GM12878 (cell line): ENCODE data around the gene IRAK3. TPM values are rescaled to one million over a fixed set of nuclear protein-coding genes. Genes with fewer than 3 reads are reported as not detected.

Source experiments
- ATAC-seq: fragments of 200-7000 bp; cut with Tn5 transposase; 3 replicates; pipeline ENCODE4 v1.9.1; 2020; ENCODE audit warnings: mild to moderate bottlenecking, moderate library complexity
- BruUV-seq: library from RNA; stranded (reverse); fragments of 400-500 nt; replicated peaks from 2 replicates; lab custom pipeline; 2021; lab: Mats Ljungman, UMichigan
- CTCF ChIA-PET: fragments of 300-600 bp; sonication (Branson Sonifier 250); formaldehyde crosslinking; extraction: SDS; loops from one replicate; lab custom pipeline; 2021; ENCODE audit warnings: inconsistent platforms; lab: Yijun Ruan, JAX
- POLR2A ChIA-PET: fragments of 350-600 bp; formaldehyde crosslinking; extraction: SDS; loops from one replicate; lab custom pipeline; 2021; ENCODE audit warnings: inconsistent platforms; lab: Charles Lee
- RAD21 ChIA-PET: fragments of 300-600 bp; sonication (Branson Sonifier 250); formaldehyde crosslinking; loops from one replicate; lab custom pipeline; 2023; ENCODE audit warnings: antibody characterized with exemption; ENCODE audit not compliant: unreplicated experiment; lab: Charles Lee
- SMC1A ChIA-PET: fragments of 300-600 bp; sonication (Branson Sonifier 250); formaldehyde crosslinking; loops from one replicate; lab custom pipeline; 2023; ENCODE audit not compliant: unreplicated experiment, uncharacterized antibody; lab: Charles Lee
- DNase-seq: peaks from one replicate; pipeline ENCODE4 v3.0.0-alpha.2; 2011; ENCODE audit warnings: low read depth, low spot score
- FAIRE-seq: peaks from 3 replicates; lab custom pipeline; 2011; peaks lifted over from hg19 to GRCh38; lab: Jason Lieb, UNC
- H2AFZ ChIP-seq: 2 replicates; pipeline ENCODE4 v1.6.0; 2011; ENCODE audit warnings: low read depth, low read length, control low read depth; ENCODE audit not compliant: control insufficient read depth
- H3K27ac ChIP-seq: 2 replicates; pipeline ENCODE4 v1.5.1; 2011; ENCODE audit warnings: control low read depth; ENCODE audit not compliant: control insufficient read depth, insufficient read depth
- H3K27me3 ChIP-seq, 2 experiments: replicated peaks in 1 of 2; 2 replicates each; pipeline versions ENCODE4 v1.6.0 to v1.6.1; 2011; ENCODE audit warnings: low read length in 1 of 2; ENCODE audit not compliant: control insufficient read depth in 2 of 2, insufficient read depth in 2 of 2
- H3K36me3 ChIP-seq, 2 experiments: 2 replicates each; pipeline ENCODE4 v1.5.1; 2011; ENCODE audit warnings: low read length in 1 of 2; ENCODE audit not compliant: control insufficient read depth in 2 of 2, insufficient read depth in 2 of 2
- H3K4me1 ChIP-seq: 2 replicates; pipeline ENCODE4 v1.6.1; 2011; ENCODE audit warnings: mild to moderate bottlenecking, low read length, moderate library complexity, mixed read lengths; ENCODE audit not compliant: control insufficient read depth, insufficient read depth
- H3K4me2 ChIP-seq: 2 replicates; pipeline ENCODE4 v1.6.0; 2011; ENCODE audit warnings: control low read depth; ENCODE audit not compliant: control insufficient read depth, insufficient read depth
- H3K4me3 ChIP-seq: fragments of 200-600 bp; sonication (generic); 2 replicates; pipeline ENCODE4 v1.5.1; 2016
- H3K79me2 ChIP-seq: 2 replicates; pipeline ENCODE4 v1.6.0; 2011; ENCODE audit warnings: low read length; ENCODE audit not compliant: control insufficient read depth, insufficient read depth
- H3K9ac ChIP-seq: 2 replicates; pipeline ENCODE4 v1.8.0; 2011; ENCODE audit warnings: low read length, control low read depth, mixed read lengths; ENCODE audit not compliant: control insufficient read depth, insufficient read depth
- H3K9me3 ChIP-seq: replicated peaks from 3 replicates; pipeline ENCODE4 v1.5.1; 2011; ENCODE audit warnings: mild to moderate bottlenecking, low read length; ENCODE audit not compliant: control insufficient read depth, insufficient read depth
- H4K20me1 ChIP-seq: 2 replicates; pipeline ENCODE4 v1.6.0; 2011; ENCODE audit not compliant: control insufficient read depth, insufficient read depth
- E2F4 ChIP-seq: IDR thresholded peaks from 2 replicates; pipeline ENCODE4 v1.6.1; 2012; ENCODE audit warnings: low read depth, low read length, improper control_type of control experiment
- IKZF1 ChIP-seq: fragments of 450-650 bp; conservative IDR thresholded peaks from 2 replicates; pipeline ENCODE4 v1.6.1; 2017; ENCODE audit warnings: antibody characterized with exemption, mild to moderate bottlenecking
- MTA2 ChIP-seq: fragments of 450-650 bp; IDR thresholded peaks from 2 replicates; pipeline ENCODE4 v1.6.1; 2016; ENCODE audit warnings: low read depth, mild to moderate bottlenecking, moderate library complexity
- NFYA ChIP-seq: IDR thresholded peaks from 2 replicates; pipeline ENCODE4 v1.6.1; 2011; ENCODE audit warnings: low read depth, mild to moderate bottlenecking, low read length, improper control_type of control experiment, borderline replicate concordance
- POLR2AphosphoS5 ChIP-seq: IDR thresholded peaks from 2 replicates; pipeline ENCODE4 v1.6.1; 2011; ENCODE audit warnings: mild to moderate bottlenecking, low read length, inconsistent platforms
- ZNF687 ChIP-seq: fragments of 450-650 bp; IDR thresholded peaks from 2 replicates; pipeline ENCODE4 v1.6.1; 2017; ENCODE audit warnings: mild to moderate bottlenecking, moderate library complexity
- WGBS: methylation state at CpG from one replicate; pipeline ENCODE4 v1.1.6; 2016; ENCODE audit warnings: low lambda C conversion rate; ENCODE audit not compliant: insufficient replicate concordance, insufficient coverage; ENCODE audit errors: missing lambda C conversion rate; 5-methylcytosine and 5-hydroxymethylcytosine counted together
- in situ Hi-C: fragments of 300-500 bp; cut with MboI; formaldehyde crosslinking; loops from 9 replicates; pipeline ENCODE4 v1.14.3; 2018; ENCODE audit warnings: mixed read lengths
- intact Hi-C: fragments of 100-400 bp; cut with micrococcal nuclease; formaldehyde crosslinking; loops from one replicate; pipeline ENCODE4 v1.14.2; 2022; ENCODE audit not compliant: unreplicated experiment
- polyA plus RNA-seq, 11 experiments: library from polyadenylated mRNA; depleted of rRNA in 4 of 11; unstranded in 6 of 11; stranded (reverse) in 5 of 11; fragments of >200 nt; fragmentation: Nextera tagmentation in 4 of 11; fragmentation: Illumina TruSeq in 1 of 11; extraction: Ambion mirVana in 4 of 11; extraction: Trizol in 1 of 11; gene quantifications; 1 replicate in 1 of 11; 2 replicates in 10 of 11; pipeline versions ENCODE4 v1.2.1 to v1.2.3, GENCODE V29; 2011 to 2016; ENCODE audit warnings: inconsistent platforms in 2 of 11, missing spikeins in 2 of 11, low read depth in 1 of 11
- total RNA-seq, 4 experiments: library from RNA; depleted of rRNA in 3 of 4; stranded (reverse); fragments of >200 nt in 3 of 4; fragmentation: Illumina TruSeq in 1 of 4; extraction: Trizol in 1 of 4; gene quantifications; 2 replicates each; pipeline versions ENCODE4 v1.2.1 to v1.2.3, GENCODE V29; 2013 to 2021
- TF ChIP-seq, protein P1 (sequence below): fragments of 450-650 bp; IDR thresholded peaks from 2 replicates; pipeline ENCODE4 v1.6.1; 2018; ENCODE audit warnings: borderline replicate concordance, mild to moderate bottlenecking; ENCODE audit not compliant: partially characterized antibody

IRAK3 gene
- total and polyA plus RNA-seq, 10 of the 15 experiments (the other 5 are each of a cell fraction or from before 2014, with no cell fraction given) = 1.4 to 14.1 (median 5.4) TPM

GRCh38 chr12:66165141-66165540 is 23.9 kb upstream of the IRAK3 start (continued):
- no peak for TF ChIP-seq ZNF687
- no peak for TF ChIP-seq NFYA
- TF ChIP-seq IKZF1 = no peak

- H3K27me3 ChIP-seq = no peaks in the 10 kb centered on the region
- CTCF ChIA-PET = interaction anchor here (1.2 kb wide), 1 partner anchor 16 kb away, joined by 5 read pairs; no protein-coding TSS in a partner anchor
- ATAC-seq (no peak), DNase-seq (no peak), FAIRE-seq (no peak)
- H3K4me3 ChIP-seq = no peak overlapping the region
- intact Hi-C loops (loop anchor here (10.0 kb wide), 1 partner anchor 1762 kb away; the partner anchor contains the start of gene XPOT), in situ Hi-C loops (loop anchor here (5.0 kb wide), 1 partner anchor 136 kb away; the partner anchor contains the start of gene HELB)
- peaks cover 0 to 6% of the 10 kb centered on the region in 2 experiments; a peak in 1 of 4 replicates for H3K36me3 ChIP-seq
- SMC1A ChIA-PET = interaction anchor here (0.7 to 1.0 kb wide), 2 partner anchors 10 to 20 kb away, joined by 3 read pairs; no protein-coding TSS in a partner anchor
- WGBS = 95% methylated on average over 2 of the region's 2 CpGs
- no peaks in the 10 kb centered on the region for H4K20me1 ChIP-seq
- H3K9me3 ChIP-seq = peaks cover 22% of the 10 kb centered on the region
- RAD21 ChIA-PET = interaction anchor here (0.6 kb wide), 1 partner anchor 9 kb away, joined by 3 read pairs; no protein-coding TSS in a partner anchor
- BruUV-seq = no TSS peak
- H2AFZ ChIP-seq = no peak overlapping the region
- H3K27ac ChIP-seq = no peak overlapping the region
- H3K4me1 ChIP-seq = no peaks in the 10 kb centered on the region
- H3K4me2 ChIP-seq = 0 out of 2 replicates have a peak overlapping the region, but pooled peaks have one; percentile 11
- no peak overlapping the region for H3K9ac ChIP-seq
- peaks cover 51% of the 10 kb centered on the region for H3K79me2 ChIP-seq
- POLR2A ChIA-PET = no interaction called here
- TF ChIP-seq POLR2AphosphoS5 (no peak), MTA2 (no peak), E2F4 (no peak), ZNF687 (no peak)
- TF ChIP-seq, protein P1, sequence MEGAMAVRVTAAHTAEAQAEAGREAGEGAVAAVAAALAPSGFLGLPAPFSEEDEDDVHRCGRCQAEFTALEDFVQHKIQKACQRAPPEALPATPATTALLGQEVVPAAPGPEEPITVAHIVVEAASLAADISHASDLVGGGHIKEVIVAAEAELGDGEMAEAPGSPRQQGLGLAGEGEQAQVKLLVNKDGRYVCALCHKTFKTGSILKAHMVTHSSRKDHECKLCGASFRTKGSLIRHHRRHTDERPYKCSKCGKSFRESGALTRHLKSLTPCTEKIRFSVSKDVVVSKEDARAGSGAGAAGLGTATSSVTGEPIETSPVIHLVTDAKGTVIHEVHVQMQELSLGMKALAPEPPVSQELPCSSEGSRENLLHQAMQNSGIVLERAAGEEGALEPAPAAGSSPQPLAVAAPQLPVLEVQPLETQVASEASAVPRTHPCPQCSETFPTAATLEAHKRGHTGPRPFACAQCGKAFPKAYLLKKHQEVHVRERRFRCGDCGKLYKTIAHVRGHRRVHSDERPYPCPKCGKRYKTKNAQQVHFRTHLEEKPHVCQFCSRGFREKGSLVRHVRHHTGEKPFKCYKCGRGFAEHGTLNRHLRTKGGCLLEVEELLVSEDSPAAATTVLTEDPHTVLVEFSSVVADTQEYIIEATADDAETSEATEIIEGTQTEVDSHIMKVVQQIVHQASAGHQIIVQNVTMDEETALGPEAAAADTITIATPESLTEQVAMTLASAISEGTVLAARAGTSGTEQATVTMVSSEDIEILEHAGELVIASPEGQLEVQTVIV = no peak
Observed at GRCh38 chr12:66166561-66166960, 22.5 kb upstream of the IRAK3 start.
